Fibroblast of peridontal ligament (primary cell): ENCODE measurements around the gene ADORA2A.

Experiments used
- DNase-seq: peaks from one replicate; pipeline ENCODE4 v3.0.0-alpha.2; 2010; ENCODE audit errors: extremely low read depth

The ADORA2A gene

GRCh38 chr22:24427500-24428164 is at the start of gene ADORA2A:
Gene ADORA2A, plus strand, starts transcription at chr22:24427599. Its CDS starts 5,806 bp downstream, at chr22:24433405.
- no peak for DNase-seq

- DNase-seq: no peak
Observed at GRCh38 chr22:24379536-24379935, 47.9 kb upstream of the ADORA2A start.

- no peak for DNase-seq
Observed at GRCh38 chr22:24380220-24380904, 47.0 kb upstream of the ADORA2A start.

DNA sequence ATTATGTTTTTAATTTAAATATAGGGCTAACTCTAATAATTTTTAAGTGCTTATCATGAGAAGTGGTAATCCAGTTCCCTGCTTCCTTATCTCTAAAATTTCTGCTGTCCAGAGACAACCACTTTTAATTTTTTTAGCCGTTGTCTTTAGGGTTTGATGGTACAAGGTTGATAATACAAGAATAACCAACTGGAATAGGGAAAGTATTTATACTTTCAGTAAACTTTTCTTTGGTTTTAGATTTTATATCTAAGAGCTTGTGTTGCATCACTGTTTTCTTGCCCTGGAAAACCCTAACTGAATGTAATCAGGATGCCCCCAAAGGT is 46.5 kb upstream of the ADORA2A start:
- no peak for DNase-seq

DNA sequence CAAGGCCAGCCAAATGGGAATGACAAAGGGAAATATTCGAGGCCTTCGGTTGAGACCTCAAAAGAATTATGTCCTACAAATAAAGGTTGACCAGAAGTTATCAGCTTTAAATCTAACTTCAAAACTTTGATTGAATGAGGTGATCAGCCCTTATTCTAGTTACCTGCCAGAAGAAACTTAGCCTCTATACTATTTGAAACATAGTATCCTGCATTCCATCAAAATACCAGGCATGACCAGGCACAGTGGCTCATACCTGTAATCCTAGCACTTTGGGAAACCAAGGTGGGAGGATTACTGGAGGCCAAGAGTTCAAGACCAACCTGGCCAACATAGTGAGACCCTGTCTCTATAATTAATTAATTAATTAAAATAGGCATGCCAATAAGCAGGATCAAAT is 44.3 kb upstream of the ADORA2A start:
- no peak for DNase-seq

DNA sequence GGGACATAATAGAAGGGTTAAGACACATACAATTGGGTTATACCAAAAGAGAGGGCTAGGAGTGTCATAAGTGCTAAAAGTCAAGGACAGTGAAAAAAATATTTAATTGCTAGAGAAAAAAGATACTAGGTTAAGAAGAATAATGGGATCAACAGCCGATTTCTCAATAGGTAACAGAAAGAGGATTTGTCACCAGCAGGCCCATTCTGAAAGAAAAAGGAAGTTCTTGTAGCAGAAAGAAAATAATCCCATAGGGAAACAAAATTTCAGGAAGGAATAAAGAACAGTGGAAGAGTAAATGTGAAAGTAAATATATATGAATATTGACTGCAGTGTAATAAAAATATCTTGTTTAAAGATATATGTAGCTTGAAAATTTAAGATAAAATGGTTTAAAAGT is 43.3 kb upstream of the ADORA2A start:
- DNase-seq: no peak

DNA sequence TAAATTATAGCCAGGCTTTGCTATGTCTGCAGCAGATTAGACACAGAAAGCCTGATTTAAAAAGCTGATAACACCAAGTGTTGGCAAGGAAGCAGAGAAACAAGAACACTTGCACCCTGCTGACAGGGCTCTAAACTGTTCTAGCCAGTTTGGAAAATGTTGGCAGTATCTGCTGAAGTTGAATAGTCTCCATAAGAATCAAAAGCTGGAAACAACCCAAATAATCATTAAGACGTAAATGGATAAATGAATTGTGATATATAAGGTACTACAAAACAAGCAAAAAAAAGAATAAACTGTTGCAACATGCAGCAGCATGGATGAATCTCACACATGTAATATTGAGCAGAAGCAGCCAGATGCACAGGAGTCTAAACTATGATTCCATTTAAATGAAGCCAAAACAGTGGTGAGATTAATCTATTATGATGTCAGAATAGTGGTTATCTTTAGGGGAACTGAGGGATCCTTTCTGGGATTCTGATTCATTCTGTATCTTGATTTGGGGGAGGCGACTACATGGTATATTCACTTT is 40.4 kb upstream of the ADORA2A start:
- no peak for DNase-seq

DNA sequence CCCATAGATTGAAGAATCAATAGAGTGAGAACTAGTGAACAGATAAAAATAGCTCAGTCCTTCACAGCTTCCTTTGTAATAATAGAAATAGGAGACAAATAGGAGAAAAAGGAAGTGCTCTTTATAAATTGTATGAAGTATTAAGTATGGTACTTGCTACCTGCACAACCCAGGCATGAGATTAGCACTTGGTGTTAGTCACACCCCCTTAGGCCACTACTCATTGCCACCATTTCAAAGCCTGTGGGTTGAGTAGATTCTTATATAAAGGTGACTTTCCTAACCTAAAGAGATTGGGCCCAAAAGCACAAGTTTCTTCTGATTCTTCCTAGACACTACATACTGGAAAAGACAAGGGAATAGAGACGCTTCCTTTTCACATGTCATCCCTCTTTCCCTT is 37.7 kb upstream of the ADORA2A start:
- no peak for DNase-seq

- DNase-seq: no peak
Observed at GRCh38 chr22:24390156-24390555, 37.2 kb upstream of the ADORA2A start.

DNA sequence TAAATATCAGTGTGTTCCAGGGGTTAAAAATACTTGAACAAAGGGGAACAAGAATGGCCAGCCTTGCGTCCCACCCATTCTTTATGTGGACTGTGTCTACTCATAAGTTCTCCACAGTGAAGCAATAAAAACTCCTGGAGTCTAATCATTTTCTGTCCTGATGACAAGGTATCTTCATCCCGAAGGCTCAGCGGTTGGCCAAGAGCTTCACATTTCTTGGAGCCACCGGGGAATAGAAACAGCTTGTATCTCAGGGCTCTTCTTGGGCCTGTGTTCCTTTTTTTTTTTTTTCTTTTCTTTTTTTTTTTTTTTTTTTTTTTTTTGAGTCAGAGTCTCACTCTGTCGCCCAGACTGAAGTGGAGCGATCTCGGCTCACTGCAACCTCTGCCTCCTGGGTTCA is 36.8 kb upstream of the ADORA2A start:
- DNase-seq: peak; percentile 57

DNA sequence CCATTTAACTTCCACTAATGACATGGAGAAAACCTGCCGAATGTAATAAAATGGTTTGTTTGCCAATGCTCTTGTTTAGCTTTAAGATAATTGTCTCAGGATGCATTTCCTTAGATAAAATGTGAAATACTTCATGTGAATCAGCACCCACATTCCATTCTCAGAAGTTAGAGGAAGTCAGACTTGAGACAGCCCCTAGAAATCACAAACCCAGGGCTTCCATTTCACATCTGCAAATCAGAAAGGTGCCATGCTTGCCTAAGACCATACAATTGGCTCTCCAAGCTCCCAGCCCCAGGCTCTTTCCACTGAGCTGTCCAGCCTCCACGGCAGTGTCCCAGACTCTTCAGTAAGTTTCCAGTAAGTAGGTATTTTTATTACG is 35.6 kb upstream of the ADORA2A start:
- peak; percentile 68 for DNase-seq

DNA sequence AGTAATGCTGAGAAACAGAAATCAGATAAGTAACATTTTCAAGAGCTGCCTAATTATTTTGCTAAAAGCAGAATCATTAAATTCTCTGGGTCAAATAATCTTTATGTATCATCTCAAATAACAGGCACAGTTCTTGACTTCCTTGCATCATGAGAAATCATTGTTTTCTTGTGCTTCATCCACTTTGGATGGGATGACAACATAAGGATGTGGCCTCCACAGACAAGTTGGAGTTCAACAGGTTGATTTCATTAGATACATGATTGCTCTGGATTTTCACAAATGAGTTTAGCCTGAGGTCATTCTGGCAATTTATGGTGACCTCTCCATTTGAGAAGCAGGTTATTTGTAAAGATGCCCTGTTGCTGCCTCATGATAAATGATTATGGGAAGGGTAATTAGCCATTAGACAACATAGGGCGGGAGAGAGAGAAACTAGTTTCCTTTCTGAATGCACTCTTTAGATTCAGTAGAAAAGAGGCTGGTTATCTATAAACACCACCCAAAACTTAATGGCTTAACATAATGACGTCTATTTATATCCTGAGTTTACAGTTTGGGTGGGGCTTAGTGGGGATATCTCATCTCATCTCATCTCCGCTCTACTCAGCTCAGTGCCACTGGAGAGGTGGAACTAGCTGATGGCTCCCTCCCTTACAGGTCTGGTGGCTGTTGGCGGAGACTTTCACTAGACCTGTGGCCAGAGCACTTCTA is 35.0 kb upstream of the ADORA2A start:
- no peak for DNase-seq

GRCh38 chr22:24393012-24393559 is 34.3 kb upstream of the ADORA2A start:
- no peak for DNase-seq

- no peak for DNase-seq
Observed at GRCh38 chr22:24393848-24394247, 33.6 kb upstream of the ADORA2A start.

DNA sequence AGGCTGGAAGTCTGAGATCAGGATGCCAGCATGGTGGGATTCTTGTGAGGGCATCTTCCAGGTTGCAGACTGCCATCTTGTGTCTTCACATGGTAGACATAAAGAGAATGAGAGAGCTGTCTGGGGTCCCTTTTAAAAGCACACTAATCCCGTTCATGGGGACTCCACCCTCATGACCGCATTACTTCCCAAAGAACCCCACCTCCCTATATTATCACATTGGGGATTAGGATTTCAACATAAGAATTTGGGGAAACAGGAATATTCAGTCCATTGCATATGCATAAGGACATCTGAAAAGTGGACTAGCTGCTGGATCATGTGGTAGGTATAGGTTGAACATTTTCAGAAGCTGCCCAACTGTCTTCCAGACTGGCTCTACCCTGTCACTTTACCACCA is 33.1 kb upstream of the ADORA2A start:
- no peak for DNase-seq

DNA sequence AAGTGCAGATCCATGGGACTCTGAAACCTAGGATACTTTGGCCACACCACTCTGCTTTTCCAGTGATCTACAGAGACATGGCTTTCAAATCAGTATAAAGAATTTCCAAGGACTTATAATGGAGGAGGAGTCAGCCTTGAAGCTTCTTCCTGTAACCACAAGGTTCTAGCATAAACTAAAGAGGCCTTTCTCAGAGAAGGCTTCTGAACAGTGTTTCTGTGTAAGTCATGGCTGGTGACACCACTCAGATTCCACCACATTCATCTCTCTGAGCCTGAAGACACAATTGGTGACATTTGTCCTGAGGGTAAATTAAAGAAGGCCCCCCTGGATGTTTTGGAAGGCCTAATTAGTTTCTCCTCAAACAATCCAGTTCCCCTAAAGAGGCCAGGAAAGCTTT is 29.0 kb upstream of the ADORA2A start:
- no peak for DNase-seq

DNA sequence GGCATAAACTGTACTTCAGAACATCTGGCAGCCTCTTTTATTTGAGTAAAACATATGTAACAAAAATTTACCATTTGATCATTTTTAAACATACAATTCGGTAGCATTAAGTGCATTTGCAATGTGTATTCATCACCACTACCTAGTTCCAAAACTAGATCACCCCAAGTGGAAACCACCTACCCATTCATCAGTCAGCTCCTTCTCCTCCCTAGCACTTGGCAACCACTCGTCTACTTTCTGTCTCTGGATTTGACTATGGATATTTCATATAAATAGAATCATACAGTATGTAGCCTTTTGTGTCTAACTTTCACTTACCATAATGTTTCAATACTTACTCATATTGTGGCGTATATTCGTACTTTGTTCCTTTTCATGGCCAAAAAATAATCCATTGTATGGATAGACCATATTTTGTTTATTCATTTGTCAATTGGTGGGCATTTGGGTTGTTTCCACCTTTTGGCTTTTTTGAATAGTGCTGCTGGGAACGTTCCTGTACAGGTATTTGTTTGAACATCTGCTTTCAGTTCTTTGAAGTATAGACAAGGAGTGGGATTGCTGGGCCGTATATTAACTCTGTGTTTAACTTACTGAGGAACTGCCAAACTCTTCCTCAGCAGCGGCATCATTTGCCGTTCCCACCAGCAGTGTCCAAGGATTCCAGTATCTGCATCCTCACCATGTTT is 27.2 kb upstream of the ADORA2A start:
- DNase-seq: no peak

DNA sequence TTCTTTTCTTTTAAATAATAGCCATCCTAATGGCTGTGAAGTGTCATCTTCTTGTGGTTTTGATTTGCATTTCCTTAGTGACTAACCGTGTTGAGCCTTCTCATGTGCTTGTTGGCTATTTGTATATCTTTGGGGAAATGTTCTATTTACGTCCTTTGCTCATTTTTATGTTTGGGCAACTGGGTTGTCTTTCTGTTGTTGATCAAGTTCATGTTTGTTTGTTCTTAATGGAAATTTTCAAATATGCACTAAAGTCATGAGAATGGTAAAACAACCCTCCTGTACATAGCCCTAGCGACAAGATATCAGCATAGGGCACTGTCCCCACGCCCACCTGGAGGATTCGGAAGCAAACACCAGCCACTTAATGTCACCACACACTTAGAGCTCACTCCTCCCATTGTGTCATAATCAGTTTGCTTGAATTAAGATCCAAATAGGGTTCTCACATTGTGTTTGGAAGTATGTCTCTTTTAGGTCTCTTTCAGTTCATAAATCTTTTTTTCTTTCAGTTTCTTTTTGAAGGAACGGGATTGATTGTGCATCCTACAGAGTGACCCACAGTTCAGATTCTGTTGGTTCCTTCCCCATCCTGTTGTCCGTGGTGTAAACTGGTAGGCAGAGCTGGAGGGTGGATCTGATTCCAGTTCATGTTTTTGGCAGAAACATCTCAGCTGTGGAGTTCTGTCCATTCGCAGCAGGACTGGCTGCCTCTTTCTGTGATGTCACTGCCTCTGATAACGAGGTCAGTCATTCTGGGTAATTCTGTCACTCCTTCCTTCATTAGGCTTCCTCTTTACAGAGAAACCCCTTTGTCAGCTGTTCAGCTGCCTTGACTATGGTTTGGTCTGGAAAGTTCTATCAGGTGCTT is 26.4 kb upstream of the ADORA2A start:
- peak; percentile 38 for DNase-seq

DNA sequence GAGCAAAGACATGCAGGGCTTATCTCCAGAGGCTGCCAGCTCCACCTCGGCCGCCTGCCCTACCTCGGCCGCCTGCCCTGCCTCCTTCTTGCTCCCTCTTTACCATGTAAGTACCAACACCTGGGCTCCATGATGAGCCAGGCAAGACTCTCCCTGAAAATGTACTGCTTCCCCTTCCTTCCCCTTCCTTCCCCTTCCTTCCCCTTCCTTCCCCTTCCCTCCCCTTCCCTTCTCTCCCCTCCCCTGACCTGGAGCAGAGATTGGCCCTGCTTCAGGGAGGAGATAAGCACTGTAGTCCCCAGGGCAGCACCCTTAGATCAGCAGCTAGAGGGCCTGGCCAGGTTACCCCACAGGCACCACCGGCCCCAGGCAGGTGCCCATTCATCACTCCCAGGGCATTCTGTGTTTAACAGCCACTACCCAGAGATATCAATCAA is 25.4 kb upstream of the ADORA2A start:
- DNase-seq: no peak

DNA sequence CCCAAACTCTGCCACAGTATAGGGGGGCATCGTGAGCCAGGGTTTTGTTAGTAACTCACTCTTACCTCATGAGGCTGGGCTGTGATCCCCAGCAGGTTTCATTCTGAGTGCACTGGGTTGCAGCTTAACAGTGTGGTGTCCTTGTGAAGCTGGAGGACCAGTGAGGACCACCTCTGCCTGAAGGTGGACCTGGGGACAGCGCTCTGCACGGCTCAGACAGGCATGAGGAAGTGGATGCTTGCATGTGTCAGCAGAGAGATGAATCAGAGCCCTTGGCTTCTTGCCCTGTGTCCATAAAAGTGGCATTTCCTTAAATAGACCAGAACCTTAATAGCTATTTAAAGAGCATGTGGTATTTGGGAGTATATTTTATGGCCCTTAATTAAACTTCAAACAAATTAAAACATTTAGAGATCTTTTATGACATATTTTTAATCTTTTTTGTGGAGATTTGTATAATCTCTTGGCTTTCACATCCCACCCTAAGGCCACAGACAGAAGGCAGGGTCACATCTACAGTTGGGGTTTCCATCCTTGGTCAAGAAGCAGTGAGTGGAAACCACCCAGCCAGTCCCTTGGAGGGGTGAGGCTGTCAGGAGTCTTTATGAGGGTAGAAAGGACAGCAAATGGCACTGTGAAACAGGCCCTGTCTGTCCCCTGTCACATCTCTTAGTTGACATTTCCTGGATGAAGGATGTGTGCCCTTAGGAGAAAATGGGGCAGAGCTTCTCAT is 24.8 kb upstream of the ADORA2A start:
- peak; percentile 93 for DNase-seq
